Measurements from ENCODE around the gene PEA15. TPM values are rescaled to one million over a fixed set of nuclear protein-coding genes. Genes with fewer than 3 reads are reported as not detected.

Gene PEA15
- total and polyA plus RNA-seq, 2 donors (not counting 3 experiments of a cell fraction or from before 2014, with no cell fraction given) = 250 to 304 TPM

GRCh38 chr1:160220301-160220700 lies 15.1 kb downstream of the PEA15 start:
- POLR2A ChIA-PET = interaction anchor here (1.0 to 1.2 kb wide), 2 partner anchors 12 to 27 kb away, joined by 4 to 5 read pairs; no protein-coding TSS in a partner anchor
- peaks cover 39 to 54% of the 10 kb centered on the region in 2 experiments for H3K36me3 ChIP-seq (ENCODE audit: control insufficient read depth in 2 of 2, extremely low read depth in 1 of 2, insufficient read depth in 2 of 2, low read length in 2 of 2)

More at GRCh38 chr1:160220301-160220700, 15.1 kb downstream of the PEA15 start:
- no peaks in the 10 kb centered on the region for H3K9me3 ChIP-seq (replicated peaks; ENCODE audit: control insufficient read depth, insufficient read depth, low read length)
- DNase-seq (ENCODE audit: low read depth, low spot score) (no peak), FAIRE-seq (no peak)
- H4K20me1 ChIP-seq (replicated peaks; ENCODE audit: control insufficient read depth, extremely low read depth, insufficient read depth, low read length) = no peaks in the 10 kb centered on the region
- no peak overlapping the region for H3K4me3 ChIP-seq (replicated peaks in 1 of 3; ENCODE audit: insufficient read depth in 1 of 3, low read depth in 1 of 3, low read length in 3 of 3)
- peaks cover 12% of the 10 kb centered on the region for H3K4me1 ChIP-seq (ENCODE audit: control insufficient read depth, extremely low read depth, insufficient read depth, low read length)
- H3K9ac ChIP-seq (replicated peaks; ENCODE audit: extremely low read depth, insufficient read depth, low read length) = no peak overlapping the region
- no TSS peak for BruUV-seq (replicated peaks)
- H3K9me1 ChIP-seq (replicated peaks; ENCODE audit: control insufficient read depth, extremely low read depth, insufficient read depth, low read length) = no peaks in the 10 kb centered on the region
- intact Hi-C loops (cut with micrococcal nuclease) = no loop called here
- H3K27me3 ChIP-seq (ENCODE audit: control insufficient read depth in 2 of 2, insufficient read depth in 2 of 2, low read length in 2 of 2) = no peaks in the 10 kb centered on the region
- TF ChIP-seq POLR2A (IDR thresholded peaks at IDR 0.05; ENCODE audit: low read depth, low read length) = no peak
- TF ChIP-seq GATA2 (IDR thresholded peaks at IDR 0.05; ENCODE audit: insufficient read depth, insufficient read length, low read depth, low read length) = no peak
- no peak for TF ChIP-seq MAX (IDR thresholded peaks at IDR 0.05; ENCODE audit: insufficient read depth, insufficient read length)
- TF ChIP-seq FOS (IDR thresholded peaks at IDR 0.05; ENCODE audit: borderline replicate concordance, insufficient read depth, low read length) = no peak
- TF ChIP-seq EZH2 (IDR thresholded peaks at IDR 0.05; ENCODE audit: borderline replicate concordance, low read depth, low read length, severe bottlenecking) = no peak
- TF ChIP-seq CTCF (IDR thresholded peaks at IDR 0.05; ENCODE audit: extremely low read depth in 1 of 2, insufficient read depth in 1 of 2, low read depth in 1 of 2, low read length in 2 of 2) = no peak
- TF ChIP-seq JUN (IDR thresholded peaks at IDR 0.05; ENCODE audit: borderline replicate concordance, insufficient read depth, insufficient read length, low read depth) = no peak
- TF ChIP-seq MYC (IDR thresholded peaks at IDR 0.05; ENCODE audit: low read depth, low read length) = no peak
- no peak for TF ChIP-seq POLR2AphosphoS5 (IDR thresholded peaks at IDR 0.05; ENCODE audit: insufficient read depth, low read depth, low read length)
- H3K79me2 ChIP-seq (ENCODE audit: control insufficient read depth, insufficient read depth, low read length) = no peaks in the 10 kb centered on the region
- H3K27ac ChIP-seq (ENCODE audit: insufficient read depth, low read depth, low read length) = no peak overlapping the region
- no peak overlapping the region for H2AFZ ChIP-seq (ENCODE audit: low read depth, low read length)
- CTCF ChIA-PET = interaction anchor here (0.7 to 6.0 kb wide), 24 partner anchors 9 to 363 kb away, joined by 3 to 511 read pairs (median 15); partner anchors contain the start of genes CASQ1, DCAF8, IGSF8 and PEX19
- dilution Hi-C loops (cut with MboI; ENCODE audit: extremely low pct_ligation_motif_present, low sequenced_read_pairs) = no loop called here
- no peak overlapping the region for H3K4me2 ChIP-seq (ENCODE audit: insufficient read depth, low read length)

All from endothelial cell of umbilical vein (primary cell).